Keratinocyte (primary cell): Measurements from ENCODE around the gene PSME4.

Experiments used
- EZH2 ChIP-seq: IDR thresholded peaks from one replicate; pipeline ENCODE4 v1.6.1; 2012; ENCODE audit warnings: inconsistent platforms, mild to moderate bottlenecking, low read length, moderate library complexity
- TF ChIP-seq, protein P1 (sequence below), 3 experiments: IDR thresholded peaks in 1 of 3; conservative IDR thresholded peaks in 1 of 3; optimal IDR thresholded peaks in 1 of 3; 2 replicates in 2 of 3; 3 replicates in 1 of 3; pipeline versions ENCODE3 to v1.5.1; 2011; ENCODE audit warnings: low read length in 3 of 3, mild to moderate bottlenecking in 3 of 3, moderate library complexity in 2 of 3, control low read depth in 1 of 3, inconsistent platforms in 1 of 3; ENCODE audit not compliant: insufficient read depth in 2 of 3; ENCODE audit errors: extremely low read depth in 1 of 3

DNA sequence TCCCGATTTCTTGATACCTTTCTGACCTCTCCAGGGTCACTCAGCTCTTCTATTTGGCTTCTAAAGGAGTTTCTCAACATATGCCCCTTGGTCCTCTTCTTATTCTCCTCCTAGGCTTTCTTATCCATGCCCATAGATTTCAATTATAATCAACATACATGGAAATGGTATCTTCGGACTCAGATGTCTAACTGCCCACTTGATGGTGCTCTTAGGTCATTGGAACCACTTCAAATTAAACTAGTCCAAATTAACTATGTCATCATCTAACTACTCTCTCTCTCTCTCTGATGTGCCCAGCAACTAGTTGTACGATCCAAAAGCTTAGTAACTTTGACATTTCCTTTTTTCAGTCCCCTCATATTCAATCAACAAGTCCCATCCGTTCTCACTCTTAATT is 67.8 kb downstream of the PSME4 start:
- TF ChIP-seq, protein P1, sequence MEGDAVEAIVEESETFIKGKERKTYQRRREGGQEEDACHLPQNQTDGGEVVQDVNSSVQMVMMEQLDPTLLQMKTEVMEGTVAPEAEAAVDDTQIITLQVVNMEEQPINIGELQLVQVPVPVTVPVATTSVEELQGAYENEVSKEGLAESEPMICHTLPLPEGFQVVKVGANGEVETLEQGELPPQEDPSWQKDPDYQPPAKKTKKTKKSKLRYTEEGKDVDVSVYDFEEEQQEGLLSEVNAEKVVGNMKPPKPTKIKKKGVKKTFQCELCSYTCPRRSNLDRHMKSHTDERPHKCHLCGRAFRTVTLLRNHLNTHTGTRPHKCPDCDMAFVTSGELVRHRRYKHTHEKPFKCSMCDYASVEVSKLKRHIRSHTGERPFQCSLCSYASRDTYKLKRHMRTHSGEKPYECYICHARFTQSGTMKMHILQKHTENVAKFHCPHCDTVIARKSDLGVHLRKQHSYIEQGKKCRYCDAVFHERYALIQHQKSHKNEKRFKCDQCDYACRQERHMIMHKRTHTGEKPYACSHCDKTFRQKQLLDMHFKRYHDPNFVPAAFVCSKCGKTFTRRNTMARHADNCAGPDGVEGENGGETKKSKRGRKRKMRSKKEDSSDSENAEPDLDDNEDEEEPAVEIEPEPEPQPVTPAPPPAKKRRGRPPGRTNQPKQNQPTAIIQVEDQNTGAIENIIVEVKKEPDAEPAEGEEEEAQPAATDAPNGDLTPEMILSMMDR (optimal IDR thresholded peaks at IDR 0.05 in 1 of 3, IDR thresholded peaks at IDR 0.05 in 1 of 3, conservative IDR thresholded peaks at IDR 0.05 in 1 of 3; ENCODE audit: extremely low read depth in 1 of 3, insufficient read depth in 2 of 3, low read length in 3 of 3): no peak
- no peak for TF ChIP-seq EZH2
